Body of pancreas (tissue), 4 donors: ENCODE measurements around the gene PCSK5.

Experiments
- CTCF ChIP-seq, 7 experiments: fragments of 450-650 bp in 4 of 7; fragments of 200-600 bp in 3 of 7; sonication (generic) in 3 of 7; IDR thresholded peaks; one replicate each; pipeline ENCODE4 v1.5.1; 2016 to 2019; ENCODE audit warnings: antibody characterized with exemption in 7 of 7
- POLR2A ChIP-seq, 3 donors: fragments of 450-650 bp; IDR thresholded peaks; one replicate each; pipeline ENCODE4 v1.6.1; 2016; ENCODE audit warnings: antibody characterized with exemption in 3 of 3, mild to moderate bottlenecking in 2 of 3

DNA sequence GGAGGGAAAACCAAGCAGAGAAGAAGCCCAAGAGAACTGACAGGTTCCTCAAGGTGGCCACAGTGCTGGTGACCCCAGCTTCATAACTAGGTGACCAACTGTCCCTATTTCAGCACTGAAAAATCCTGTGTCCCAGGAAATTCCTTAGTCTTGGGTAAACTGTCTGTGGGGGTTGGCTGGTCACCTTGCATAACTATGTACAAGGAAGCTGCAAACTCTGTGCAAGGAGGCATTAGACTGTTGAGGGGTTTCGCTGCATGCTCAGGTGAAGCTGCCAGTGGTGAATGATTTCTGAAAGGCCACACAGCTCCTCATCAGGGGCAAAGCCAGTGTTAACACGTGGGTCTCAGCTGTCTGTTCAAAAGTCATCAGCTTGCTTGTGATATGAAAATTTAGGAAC lies 36.9 kb downstream of the PCSK5 start:
- TF ChIP-seq CTCF (IDR thresholded peaks at IDR 0.05) (no peak), POLR2A (IDR thresholded peaks at IDR 0.05) (no peak)
